Measurements from ENCODE around the gene EN2. TPM values are rescaled to one million over a fixed set of nuclear protein-coding genes. Genes with fewer than 3 reads are reported as not detected.

EN2 gene
- total RNA-seq: 1 to 10 TPM in 1 of 4 donors, under 1 TPM in 1, not detected in 2; 0.15 to 2.1 TPM

- H3K4me1 ChIP-seq: peaks cover 0 to 29% of the 10 kb centered on the region in 2 donors
- no peaks in the 10 kb centered on the region for H3K9me3 ChIP-seq
- no peak within 1 kb of the TSS for H3K27ac ChIP-seq
- no peak for DNase-seq
- H3K27me3 ChIP-seq: peaks cover 31 to 82% of the 10 kb centered on the region in 2 donors
- TF ChIP-seq CTCF (IDR thresholded peaks at IDR 0.05) (no peak), POLR2A (IDR thresholded peaks at IDR 0.05) (no peak)
- H3K36me3 ChIP-seq: no peaks in the 10 kb centered on the region
- intact Hi-C loops (cut with DNase I; ENCODE audit: low total_unique reads): no loop called here
- H3K4me3 ChIP-seq: peak within 1 kb of the TSS in 1 of 2 donors; percentile 52
These were observed at the start of gene EN2 for GRCh38 chr7:155458111-155458877. Gene EN2 (plus strand): TSS chr7:155458129. CDS start chr7:155458378, 249 bp downstream.

- intact Hi-C loops (cut with DNase I; ENCODE audit: low total_unique reads): no loop called here
- Histone ChIP-seq H3K9me3 (no peaks in the 10 kb centered on the region), H3K36me3 (no peaks in the 10 kb centered on the region), H3K4me3 (no peak overlapping the region), H3K4me1 (no peaks in the 10 kb centered on the region), H3K27me3 (peaks cover 0 to 14% of the 10 kb centered on the region in 2 donors), H3K27ac (no peak overlapping the region)
- TF ChIP-seq POLR2A (IDR thresholded peaks at IDR 0.05) (no peak), CTCF (IDR thresholded peaks at IDR 0.05) (no peak)
- no peak for DNase-seq
These were observed 49.0 kb upstream of the EN2 start for GRCh38 chr7:155408651-155409586.

GRCh38 chr7:155409980-155410379 lies 47.9 kb upstream of the EN2 start:
- peaks cover 0 to 5% of the 10 kb centered on the region in 2 donors for H3K27me3 ChIP-seq
- TF ChIP-seq CTCF (IDR thresholded peaks at IDR 0.05) (no peak), POLR2A (IDR thresholded peaks at IDR 0.05) (no peak)

GRCh38 chr7:155410431-155410830 lies 47.5 kb upstream of the EN2 start:
- no peaks in the 10 kb centered on the region for H3K4me1 ChIP-seq
- TF ChIP-seq POLR2A (IDR thresholded peaks at IDR 0.05) (no peak), CTCF (IDR thresholded peaks at IDR 0.05) (no peak)
- peaks cover 0 to under 1% of the 10 kb centered on the region in 2 donors for H3K27me3 ChIP-seq
- H3K9me3 ChIP-seq: no peaks in the 10 kb centered on the region
- DNase-seq: no peak
- intact Hi-C loops (cut with DNase I; ENCODE audit: low total_unique reads): no loop called here
- no peaks in the 10 kb centered on the region for H3K36me3 ChIP-seq
- H3K4me3 ChIP-seq: no peak overlapping the region
- H3K27ac ChIP-seq: no peak overlapping the region

More at GRCh38 chr7:155409980-155410379, 47.9 kb upstream of the EN2 start:
- H3K9me3 ChIP-seq: no peaks in the 10 kb centered on the region
- intact Hi-C loops (cut with DNase I; ENCODE audit: low total_unique reads): no loop called here
- H3K36me3 ChIP-seq: no peaks in the 10 kb centered on the region
- no peak for DNase-seq
- H3K27ac ChIP-seq: no peak overlapping the region
- H3K4me3 ChIP-seq: no peak overlapping the region
- no peaks in the 10 kb centered on the region for H3K4me1 ChIP-seq

Data from uterus (tissue), 4 donors.